K562 (cell line): ENCODE measurements around the gene IL31RA. TPM values are rescaled to one million over a fixed set of nuclear protein-coding genes. Genes with fewer than 3 reads are reported as not detected.

Experiments
- ATAC-seq: fragments of 200-7000 bp; cut with Tn5 transposase; 3 replicates; pipeline ENCODE4 v1.9.1; 2020; ENCODE audit warnings: moderate library complexity
- BruUV-seq: library from RNA; stranded (reverse); fragments of 400-500 nt; replicated peaks from 2 replicates; lab custom pipeline; 2021; lab: Mats Ljungman, UMichigan
- CTCF ChIA-PET: fragments of 300-600 bp; formaldehyde crosslinking; extraction: SDS; loops from one replicate; lab custom pipeline; 2021; ENCODE audit warnings: low intra/inter-chr PET ratio; lab: Yijun Ruan, JAX
- POLR2A ChIA-PET: fragments of 300-600, 350-650 bp; sonication (Branson Sonifier 250); formaldehyde crosslinking; extraction: SDS; loops from one replicate; lab custom pipeline; 2021; ENCODE audit warnings: antibody characterized with exemption, inconsistent platforms; lab: Yijun Ruan, JAX
- DNase-seq, 4 experiments: peaks; one replicate each; pipeline versions ENCODE4 v3.0.0 to v3.0.0-alpha.2; 2011 to 2018; ENCODE audit warnings: low spot score in 3 of 4, mixed read lengths in 3 of 4; ENCODE audit errors: extremely low read depth in 1 of 4
- FAIRE-seq: peaks from 2 replicates; lab custom pipeline; 2011; peaks lifted over from hg19 to GRCh38; lab: Jason Lieb, UNC
- H2AFZ ChIP-seq: 2 replicates; pipeline ENCODE4 v1.6.0; 2011; ENCODE audit warnings: low read depth, low read length, control low read depth, inconsistent platforms
- H3K27ac ChIP-seq: fragments of 200-600 bp; 3 replicates; pipeline ENCODE4 v1.8.0; 2011; ENCODE audit warnings: low read depth, mild to moderate bottlenecking, control low read depth, inconsistent platforms, low read length, moderate library complexity, mixed read lengths; ENCODE audit errors: extremely low read depth
- H3K27me3 ChIP-seq, 2 experiments: fragments of 300-600 bp in 1 of 2; 2 replicates in 1 of 2; 3 replicates in 1 of 2; pipeline versions ENCODE4 v1.6.0 to v1.8.0; 2011; ENCODE audit warnings: inconsistent platforms in 2 of 2, low read length in 2 of 2, mild to moderate bottlenecking in 1 of 2, mixed read lengths in 1 of 2, moderate library complexity in 1 of 2; ENCODE audit not compliant: control insufficient read depth in 2 of 2, insufficient read depth in 2 of 2
- H3K36me3 ChIP-seq: fragments of 300-600 bp; 3 replicates; pipeline ENCODE4 v1.8.0; 2011; ENCODE audit warnings: mild to moderate bottlenecking, low read length, inconsistent platforms; ENCODE audit not compliant: control insufficient read depth, insufficient read depth
- H3K4me1 ChIP-seq, 2 experiments: fragments of 200-600 bp in 1 of 2; replicated peaks in 1 of 2; 2 replicates in 1 of 2; 3 replicates in 1 of 2; pipeline versions ENCODE4 v1.5.1 to v1.8.0; 2011; ENCODE audit warnings: inconsistent platforms in 2 of 2, low read length in 2 of 2, mild to moderate bottlenecking in 1 of 2, mixed read lengths in 1 of 2, moderate library complexity in 1 of 2; ENCODE audit not compliant: control insufficient read depth in 2 of 2, insufficient read depth in 2 of 2
- H3K4me2 ChIP-seq: 2 replicates; pipeline ENCODE4 v1.6.1; 2011; ENCODE audit warnings: low read length, control low read depth, inconsistent platforms, mixed read lengths; ENCODE audit not compliant: insufficient read depth
- H3K4me3 ChIP-seq: fragments of 200-600 bp; sonication (generic), shearing (Covaris generic); 2 replicates; pipeline ENCODE4 v1.5.1; 2016; ENCODE audit warnings: control low read depth, inconsistent platforms
- H3K79me2 ChIP-seq: fragments of 200-600 bp; 3 replicates; pipeline ENCODE4 v1.8.0; 2011; ENCODE audit warnings: low read length, inconsistent platforms; ENCODE audit not compliant: control insufficient read depth, insufficient read depth
- H3K9ac ChIP-seq, 2 experiments: 2 replicates each; pipeline versions ENCODE4 v1.6.0 to v1.6.1; 2011; ENCODE audit warnings: low read depth in 2 of 2, low read length in 2 of 2, control low read depth in 1 of 2, inconsistent platforms in 1 of 2, mild to moderate bottlenecking in 1 of 2, mixed read lengths in 1 of 2; ENCODE audit not compliant: insufficient read depth in 1 of 2
- H3K9me1 ChIP-seq: one replicate; pipeline ENCODE4 v1.6.0; 2011; ENCODE audit warnings: inconsistent platforms, mild to moderate bottlenecking, low read length, moderate library complexity; ENCODE audit not compliant: control insufficient read depth, insufficient read depth
- H3K9me3 ChIP-seq: replicated peaks from 2 replicates; pipeline ENCODE4 v1.5.1; 2011; ENCODE audit warnings: low read depth, low read length, inconsistent platforms; ENCODE audit not compliant: control insufficient read depth, insufficient read depth
- H4K20me1 ChIP-seq: replicated peaks from 2 replicates; pipeline ENCODE4 v1.6.1; 2011; ENCODE audit warnings: low read length, inconsistent platforms, mixed read lengths; ENCODE audit not compliant: control insufficient read depth, insufficient read depth
- E4F1 ChIP-seq: fragments of 250-450 bp; sonication (Bioruptor Pico); IDR thresholded peaks from 2 replicates; pipeline ENCODE4 v1.5.0; 2021; ENCODE audit warnings: mild to moderate bottlenecking, borderline replicate concordance
- LCOR ChIP-seq: sonication (generic); formaldehyde crosslinking; IDR thresholded peaks from 2 replicates; pipeline ENCODE4 v1.8.0; 2022; ENCODE audit warnings: mild to moderate bottlenecking, missing genetic modification reagents
- POLR2G ChIP-seq: fragments of 200-400 bp; formaldehyde crosslinking; IDR thresholded peaks from 2 replicates; pipeline ENCODE4 v1.6.1; 2017; ENCODE audit warnings: low read depth, mild to moderate bottlenecking, antibody characterized with exemption, low read length, moderate library complexity
- TAL1 ChIP-seq: fragments of 450-650 bp; IDR thresholded peaks from 2 replicates; pipeline ENCODE4 v1.6.1; 2016; ENCODE audit warnings: mild to moderate bottlenecking
- ZBTB34 ChIP-seq: fragments of 250-450 bp; sonication (Bioruptor Pico); IDR thresholded peaks from 2 replicates; pipeline ENCODE4 v1.8.0; 2021; ENCODE audit warnings: mild to moderate bottlenecking, moderate library complexity
- WGBS: fragments of 100-300 bp; shearing (Covaris generic); methylation state at CpG from one replicate; pipeline ENCODE4 v1.1.6; 2016; ENCODE audit warnings: low coverage, mixed read lengths; ENCODE audit not compliant: insufficient coverage; ENCODE audit errors: missing lambda C conversion rate; 5-methylcytosine and 5-hydroxymethylcytosine counted together
- in situ Hi-C: fragments of 300-500 bp; cut with MboI; formaldehyde crosslinking; loops from 4 replicates; pipeline ENCODE4 v1.15.0; 2018; ENCODE audit warnings: inconsistent platforms, mixed read lengths
- intact Hi-C: fragments of 100-400 bp; cut with micrococcal nuclease; formaldehyde crosslinking; loops from 2 replicates; pipeline ENCODE4 v1.14.2; 2022
- polyA plus RNA-seq, 8 experiments: library from polyadenylated mRNA; depleted of rRNA in 4 of 8; stranded (reverse) in 5 of 8; unstranded in 3 of 8; fragments of >200 nt; fragmentation: Nextera tagmentation in 2 of 8; fragmentation: Illumina TruSeq in 1 of 8; extraction: Ambion mirVana in 2 of 8; extraction: Trizol in 1 of 8; gene quantifications; 2 replicates each; pipeline versions ENCODE4 v1.2.1 to v1.2.3, GENCODE V29; 2011 to 2014; ENCODE audit warnings: inconsistent platforms in 1 of 8, missing spikeins in 1 of 8
- total RNA-seq, 7 experiments: library from RNA; depleted of rRNA in 6 of 7; stranded (reverse); fragments of >200 nt in 6 of 7; fragmentation: Illumina TruSeq in 2 of 7; extraction: Trizol in 2 of 7; gene quantifications; 2 replicates each; pipeline versions ENCODE4 v1.2.1 to v1.2.3, GENCODE V29; 2011 to 2021; ENCODE audit warnings: low replicate concordance in 1 of 7

Gene IL31RA
- total and polyA plus RNA-seq, 9 of the 15 experiments (the other 6 are each of a cell fraction or from before 2014, with no cell fraction given), result not detected

- no peak overlapping the region for H3K27ac ChIP-seq
- no peaks in the 10 kb centered on the region for H3K9me1 ChIP-seq
- H4K20me1 ChIP-seq, result no peaks in the 10 kb centered on the region
- no peaks in the 10 kb centered on the region for H3K9me3 ChIP-seq
- H3K79me2 ChIP-seq, result no peaks in the 10 kb centered on the region
- ATAC-seq (no peak), FAIRE-seq (no peak), DNase-seq (no peak)
- in situ Hi-C loops, result no loop called here
- no TSS peak for BruUV-seq
- ChIA-PET CTCF (no interaction called here), POLR2A (interaction anchor here (0.6 to 1.0 kb wide), 2 partner anchors 142 to 532 kb away, joined by 3 to 5 read pairs; partner anchors contain the start of gene IL6ST)
- no peak overlapping the region for H3K4me2 ChIP-seq
- TF ChIP-seq LCOR (CRISPR knock-in tag) (no peak), E4F1 (CRISPR knock-in tag) (no peak), TAL1 (no peak), POLR2G (no peak), ZBTB34 (CRISPR knock-in tag) (no peak)
- no peaks in the 10 kb centered on the region for H3K4me1 ChIP-seq
- no peaks in the 10 kb centered on the region for H3K36me3 ChIP-seq
- 2% methylated on average over 3 of the region's 3 CpGs for WGBS
- H2AFZ ChIP-seq, result no peak overlapping the region
- no peak overlapping the region for H3K4me3 ChIP-seq
- intact Hi-C loops, result no loop called here
- H3K9ac ChIP-seq, result no peak overlapping the region
- peaks cover 0 to 7% of the 10 kb centered on the region in 2 experiments; a peak in 3 of 5 replicates for H3K27me3 ChIP-seq
Observed at GRCh38 chr5:55852503-55852902, 1.3 kb downstream of the IL31RA start.
